HG02973 (cell line): ENCODE results near the gene DHX35.
"Not testable (repeated sequence)": the region's sequence is repeated elsewhere in the genome, so short reads cannot be mapped to it uniquely, and the experiment has no call there.

Experiments
- ATAC-seq: cut with Tn5 transposase; IDR thresholded peaks from one replicate; pipeline ENCODE4 v1.9.1; 2021; ENCODE audit warnings: moderate library complexity; ENCODE audit not compliant: unreplicated experiment

Gene DHX35

GRCh38 chr20:38975539-38976120 lies 13.5 kb downstream of the DHX35 start:
- ATAC-seq = no peak

DNA sequence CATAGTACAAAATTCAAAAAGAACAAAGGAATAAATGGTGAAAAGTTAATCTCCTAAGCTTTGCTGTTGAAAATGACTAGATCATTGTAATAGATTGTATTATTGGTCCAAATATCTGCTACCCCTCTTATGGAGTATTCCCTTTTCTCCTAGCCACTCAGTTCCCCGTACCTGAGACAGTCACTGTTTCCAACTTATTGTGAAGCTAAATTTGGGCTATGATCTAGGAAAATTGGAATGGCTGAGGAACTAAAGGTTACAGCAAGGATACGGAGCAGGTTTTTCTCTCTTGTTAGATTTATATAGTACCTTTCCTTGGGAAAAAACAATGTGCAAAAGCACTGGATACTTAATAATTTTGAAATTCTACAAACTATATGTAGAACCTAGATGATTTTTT lies 17.3 kb downstream of the DHX35 start:
- no peak for ATAC-seq

- no peak for ATAC-seq
Measured at GRCh38 chr20:38979842-38980241, 17.7 kb downstream of the DHX35 start.

DNA sequence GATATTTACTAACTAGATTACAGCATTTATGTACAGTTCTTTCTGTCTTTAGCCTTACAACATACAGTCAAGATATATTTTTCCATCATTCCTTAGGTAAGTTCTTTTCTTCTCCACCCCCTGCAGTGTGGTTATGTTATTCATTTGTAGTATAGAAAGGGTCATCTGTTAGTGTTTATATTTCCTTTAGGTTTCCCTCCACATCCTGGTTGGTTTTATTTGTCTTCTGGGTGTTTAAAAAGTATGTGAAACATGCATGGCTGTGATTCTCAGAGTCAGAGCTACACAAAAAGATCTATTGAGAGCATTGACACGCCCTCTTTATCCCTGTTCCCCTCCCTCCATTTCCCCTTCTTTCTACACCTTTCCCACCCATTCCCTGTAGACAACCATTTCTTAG lies 20.1 kb downstream of the DHX35 start:
- no peak for ATAC-seq

DNA sequence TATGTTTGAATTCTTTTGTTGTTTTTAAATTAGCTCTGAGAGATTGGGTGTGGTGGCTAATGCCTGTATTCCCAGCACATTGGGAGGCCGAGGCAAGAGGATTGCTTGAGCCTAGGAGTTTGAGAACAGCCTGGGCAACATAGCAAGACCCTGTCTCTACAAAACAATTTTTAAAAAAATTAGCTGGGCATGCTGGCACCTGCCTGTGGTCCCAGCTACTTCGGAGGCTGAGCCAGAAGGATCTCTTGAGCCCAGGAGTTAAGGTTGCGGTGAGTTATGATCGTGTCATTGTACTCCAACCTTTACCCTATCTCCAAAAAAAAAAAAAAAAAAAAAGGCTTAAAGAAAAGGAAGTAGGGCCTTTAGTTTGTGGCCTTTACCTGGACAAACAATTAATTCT lies 22.9 kb downstream of the DHX35 start:
- ATAC-seq = no peak

GRCh38 chr20:38985603-38986170 lies 23.5 kb downstream of the DHX35 start:
- no peak for ATAC-seq

DNA sequence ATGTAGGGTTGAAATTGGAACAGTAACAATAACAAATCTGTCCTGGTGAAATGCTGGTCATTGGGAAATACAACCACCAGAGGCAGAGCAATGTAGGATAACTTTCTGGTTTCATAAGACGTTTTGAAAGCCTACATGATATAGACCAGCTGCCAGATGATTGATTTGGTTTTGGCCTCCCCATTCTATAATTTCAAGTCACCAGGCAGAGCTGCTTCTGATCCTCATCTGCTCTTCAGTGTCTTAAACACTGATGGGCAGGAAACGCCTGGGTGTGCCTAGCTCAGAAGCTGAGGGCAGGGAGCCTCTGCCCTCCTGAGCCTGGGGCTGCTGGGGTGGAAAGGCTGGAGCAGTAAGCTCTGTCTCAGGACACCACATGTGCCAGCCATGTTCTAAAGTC lies 24.5 kb downstream of the DHX35 start:
- no peak for ATAC-seq

DNA sequence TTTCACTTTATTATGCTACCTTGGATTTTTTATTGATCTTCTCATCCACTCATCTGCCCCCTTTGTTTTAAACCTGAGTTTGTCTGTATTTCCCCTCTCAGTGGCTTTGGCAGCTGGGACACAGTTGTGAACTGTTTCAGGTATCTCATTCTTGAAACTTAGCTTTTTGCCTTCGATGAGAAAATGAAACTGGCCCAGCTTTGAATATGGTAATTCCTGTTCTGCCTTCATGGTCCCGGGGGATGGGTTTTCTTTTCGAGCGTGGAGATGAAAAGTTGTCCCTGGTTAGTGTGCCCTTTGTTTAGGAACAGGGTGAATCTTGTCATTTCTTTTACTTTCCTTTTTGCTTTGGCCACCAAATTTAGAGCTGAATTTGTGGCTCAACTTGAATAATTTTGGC lies 25.6 kb downstream of the DHX35 start:
- ATAC-seq = peak; percentile 67

DNA sequence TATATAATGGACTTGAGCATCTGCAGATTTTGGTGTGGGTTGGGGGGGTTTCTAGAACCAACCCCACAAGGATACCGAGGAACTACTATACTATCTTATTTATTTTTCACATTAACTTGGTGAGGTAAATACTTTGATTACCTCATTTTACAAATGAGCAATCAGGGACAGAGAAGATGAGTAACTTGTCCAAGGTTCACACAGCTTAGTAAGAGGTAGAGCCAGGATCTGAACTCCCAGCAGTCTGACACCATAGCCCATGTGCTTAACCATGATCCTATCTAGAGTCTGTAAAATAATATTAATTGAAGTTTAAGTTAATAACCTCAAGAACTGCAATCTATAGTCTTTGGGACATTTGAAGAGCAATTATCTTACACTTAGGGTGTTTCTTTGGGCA lies 28.6 kb downstream of the DHX35 start:
- no peak for ATAC-seq

DNA sequence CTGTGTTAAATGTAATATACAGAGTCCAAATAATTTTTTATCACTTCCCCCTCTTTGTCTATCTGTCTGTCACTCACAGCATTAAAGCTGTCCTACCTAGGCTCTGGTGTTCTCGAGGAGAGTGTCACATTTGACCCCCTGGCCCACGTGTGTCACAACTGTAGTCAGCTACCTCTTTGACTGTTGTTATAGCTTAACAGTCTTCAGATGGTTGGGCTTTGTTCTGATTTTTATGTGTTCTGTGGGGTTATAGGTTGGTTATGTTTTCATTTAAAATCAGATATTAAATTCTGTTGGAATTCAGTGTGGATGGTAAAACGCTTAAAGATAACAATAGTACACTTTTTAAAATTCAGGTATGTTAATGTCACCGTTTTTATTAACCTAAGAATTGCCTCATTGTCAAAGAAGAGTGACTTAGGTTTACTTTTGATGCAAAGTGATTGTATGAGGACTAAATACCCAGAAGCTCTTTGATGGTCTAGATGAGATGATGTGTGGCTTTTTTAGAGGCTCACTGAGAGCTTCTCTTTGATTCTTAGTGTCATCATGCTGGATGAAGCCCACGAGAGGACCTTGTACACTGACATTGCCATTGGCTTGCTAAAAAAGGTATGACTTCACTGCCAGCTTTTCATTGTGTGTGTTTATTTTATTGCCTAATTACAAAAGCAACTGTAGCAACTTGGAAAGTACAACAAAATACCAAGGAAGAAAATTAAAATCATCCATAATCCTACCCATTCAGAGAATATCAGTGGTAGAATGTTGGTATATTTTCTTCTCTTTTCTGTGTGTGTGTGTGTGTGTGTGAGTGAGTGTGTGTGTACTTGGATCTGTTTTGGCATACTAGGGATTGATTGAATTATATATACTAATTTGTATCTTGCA lies 29.9 kb downstream of the DHX35 start:
- no peak for ATAC-seq

GRCh38 chr20:38995536-38996044 lies 33.4 kb downstream of the DHX35 start:
- no peak for ATAC-seq

GRCh38 chr20:38996866-38997265 lies 34.7 kb downstream of the DHX35 start:
- ATAC-seq = not testable (repeated sequence)

DNA sequence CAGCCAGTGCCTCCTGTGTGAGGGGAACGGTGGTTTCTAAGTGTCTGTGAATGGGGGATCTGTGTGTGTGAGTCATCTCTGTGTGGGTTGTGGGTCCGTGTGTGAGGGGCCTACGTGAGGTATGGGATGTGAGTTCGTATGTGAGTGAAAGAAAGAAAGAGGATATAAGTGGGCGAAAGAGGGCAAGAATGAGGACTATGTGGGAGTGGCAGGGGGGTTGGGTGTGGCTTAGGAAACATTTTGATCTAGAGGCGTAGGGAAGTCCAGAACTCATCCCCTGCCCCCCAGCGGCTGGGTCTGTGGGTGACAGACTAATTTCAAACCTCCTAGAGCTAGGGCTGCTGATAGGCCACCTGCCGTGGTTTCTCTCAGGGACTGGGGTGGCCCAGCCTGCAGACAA lies 35.5 kb downstream of the DHX35 start:
- ATAC-seq = peak; percentile 86

GRCh38 chr20:38999217-38999616 lies 37.1 kb downstream of the DHX35 start:
- ATAC-seq = no peak

DNA sequence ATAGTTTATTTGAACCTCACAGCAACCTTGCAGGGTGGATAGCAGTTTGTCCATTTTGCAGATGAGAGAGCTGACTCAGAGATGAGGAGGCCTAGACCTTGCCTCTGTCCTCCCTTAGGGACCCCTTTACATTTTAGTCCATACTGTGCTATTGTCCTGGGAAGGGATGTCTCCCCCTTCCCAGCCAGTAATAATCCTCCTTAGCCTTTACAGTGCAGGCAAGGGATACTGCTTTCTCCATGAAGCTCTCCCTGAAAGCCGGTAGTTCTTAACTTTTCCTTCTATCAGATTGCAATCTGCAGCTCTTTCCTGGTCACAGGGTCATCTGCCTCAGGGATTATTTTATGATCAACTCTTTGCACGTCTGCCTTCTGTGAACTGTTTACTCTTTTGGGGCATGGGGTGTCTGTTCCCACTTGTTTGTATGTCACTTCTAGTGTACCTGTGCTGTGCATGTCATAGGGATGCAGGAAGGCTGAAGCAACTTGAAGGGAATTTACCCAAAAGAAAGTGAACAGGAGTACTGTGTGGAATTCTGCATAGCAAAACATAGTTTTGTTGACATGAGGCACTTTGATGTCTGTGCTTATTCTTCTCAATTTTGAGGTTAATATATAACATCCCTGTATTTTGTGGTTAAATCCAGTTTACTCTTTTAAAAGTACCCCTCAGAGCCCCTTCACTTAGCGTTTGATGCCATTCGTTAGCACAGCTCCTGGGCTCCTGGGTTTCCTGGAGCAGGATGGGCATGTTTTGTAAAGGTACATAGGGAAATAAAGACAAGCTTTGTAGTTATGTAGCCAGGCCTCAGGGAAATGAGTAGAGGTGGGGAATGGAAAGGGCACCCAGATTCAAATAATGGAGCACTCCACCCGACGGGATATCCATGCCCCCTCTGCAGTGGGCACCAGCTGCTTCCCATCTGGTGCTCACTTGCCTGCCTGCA lies 38.1 kb downstream of the DHX35 start:
- ATAC-seq = no peak

DNA sequence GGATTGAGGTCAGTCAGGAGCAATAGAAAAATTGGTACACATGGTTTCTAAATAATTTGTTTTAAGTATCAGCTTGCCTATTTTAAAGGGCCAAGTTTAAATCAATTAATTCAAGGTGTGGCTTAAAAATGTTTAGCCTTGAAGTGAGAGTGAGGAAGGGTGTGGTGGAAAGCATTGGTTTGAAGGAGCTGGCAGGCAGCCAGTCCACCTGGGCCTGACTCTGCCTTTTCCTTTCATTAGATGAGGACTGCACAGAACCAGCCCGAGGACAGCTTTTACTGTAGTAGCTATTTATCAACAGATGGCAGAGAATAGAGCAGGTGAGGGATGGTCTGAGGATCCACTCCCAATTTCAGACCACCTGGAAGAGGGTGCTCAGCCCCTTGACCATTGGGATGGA lies 42.4 kb downstream of the DHX35 start:
- no peak for ATAC-seq

GRCh38 chr20:39009348-39009747 lies 47.2 kb downstream of the DHX35 start:
- no peak for ATAC-seq

DNA sequence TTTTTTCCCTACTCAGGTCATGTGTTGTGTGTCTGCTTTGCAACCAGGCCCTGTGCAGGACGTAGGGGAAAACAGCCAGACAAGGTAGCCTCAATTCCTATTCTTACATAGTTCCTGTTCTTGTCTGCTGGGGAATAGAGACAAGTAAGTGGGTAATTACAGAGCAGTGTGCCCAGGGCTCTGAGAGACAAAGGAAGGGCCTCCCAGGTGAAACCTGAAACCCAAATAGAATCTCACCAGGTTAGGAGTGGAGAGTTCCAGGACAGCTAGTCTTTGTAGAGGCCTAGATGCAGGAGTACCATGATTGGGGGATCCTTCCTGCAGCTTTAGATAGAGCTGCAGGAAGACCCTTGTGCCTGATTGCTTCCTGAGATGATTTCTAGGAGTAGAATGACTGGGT lies 48.4 kb downstream of the DHX35 start:
- ATAC-seq = no peak

DNA sequence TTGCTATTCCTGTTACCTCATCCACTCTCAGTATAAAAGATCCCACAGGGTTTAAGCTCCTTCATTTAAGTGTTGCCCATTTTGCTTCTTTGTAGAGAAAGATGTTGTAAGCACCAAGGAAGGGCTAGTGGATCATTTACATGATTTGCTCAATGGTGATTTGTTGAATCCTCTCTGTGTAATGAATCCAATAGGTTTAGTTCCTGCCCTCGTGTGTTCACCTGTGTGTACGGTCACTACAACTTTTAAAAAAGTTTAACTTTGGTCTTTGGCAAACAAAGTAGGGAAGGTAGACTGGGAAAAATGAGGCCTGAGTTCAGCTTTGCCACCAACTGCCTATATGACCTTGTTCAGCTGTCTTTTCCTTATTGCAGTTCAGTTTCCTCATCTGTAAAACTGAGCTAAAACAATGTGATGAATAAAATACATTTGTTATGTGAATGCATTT lies 51.5 kb downstream of the DHX35 start:
- no peak for ATAC-seq

DNA sequence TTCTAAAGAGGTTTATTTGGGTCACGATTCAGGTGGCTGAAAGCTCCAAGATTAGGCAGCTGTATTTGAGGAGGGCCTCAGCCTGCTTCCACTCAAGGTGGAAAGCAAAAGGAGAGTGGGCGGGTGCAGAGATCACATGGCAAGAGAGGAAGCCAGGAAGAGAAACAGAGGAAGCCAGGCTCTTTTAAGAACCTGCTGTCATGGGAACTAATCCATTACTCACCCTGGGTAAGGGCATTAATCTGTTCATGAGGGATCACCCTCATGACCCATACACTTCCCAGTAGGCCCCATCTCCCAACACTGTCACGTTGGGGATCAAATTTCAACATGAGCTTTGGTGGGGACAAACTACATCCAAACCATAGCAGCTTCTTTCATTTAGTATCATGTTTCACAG lies 53.9 kb downstream of the DHX35 start:
- ATAC-seq = no peak

DNA sequence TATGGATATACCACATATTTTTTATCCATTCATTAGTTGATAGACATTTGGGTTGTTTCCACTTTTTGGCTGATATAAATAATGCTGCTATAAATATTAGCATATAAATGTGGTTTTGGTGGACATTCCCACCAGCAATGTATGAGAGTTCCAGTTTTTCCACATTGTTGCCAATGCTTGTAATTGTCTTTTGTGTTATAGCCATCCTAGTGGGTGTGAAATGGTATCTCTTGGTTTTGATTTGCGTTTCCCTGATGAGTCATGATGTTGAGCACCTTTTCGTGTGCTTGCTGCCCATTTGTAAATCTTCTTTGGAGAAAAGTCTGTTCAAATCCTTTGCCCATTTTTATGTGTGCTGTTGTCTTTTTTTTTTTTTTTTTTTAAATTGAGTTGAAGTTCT lies 54.4 kb downstream of the DHX35 start:
- no peak for ATAC-seq
